Mesenchymal stem cell (in vitro differentiated cells and primary cell): Measurements from ENCODE around the gene LLGL2.

Experiments used
- DNase-seq: peaks from one replicate; pipeline ENCODE4 v3.0.0-alpha.2; 2013
- H2AFZ ChIP-seq: one replicate; pipeline ENCODE4 v1.6.1; 2013; ENCODE audit warnings: low read depth, mild to moderate bottlenecking, control low read depth, inconsistent platforms, low read length, moderate library complexity
- H2AK5ac ChIP-seq: 2 replicates; pipeline ENCODE4 v1.6.1; 2013; ENCODE audit warnings: low read length, moderate library complexity, mild to moderate bottlenecking, inconsistent platforms; ENCODE audit not compliant: severe bottlenecking
- H2BK120ac ChIP-seq: one replicate; pipeline ENCODE4 v1.6.1; 2013; ENCODE audit warnings: low read depth, mild to moderate bottlenecking, inconsistent platforms, low read length, moderate library complexity
- H2BK12ac ChIP-seq, 2 experiments: one replicate each; pipeline ENCODE4 v1.6.1; 2013; ENCODE audit warnings: inconsistent platforms in 2 of 2, low read length in 2 of 2, mild to moderate bottlenecking in 2 of 2, moderate library complexity in 2 of 2, control low read depth in 1 of 2
- H2BK15ac ChIP-seq: one replicate; pipeline ENCODE4 v1.6.1; 2013; ENCODE audit warnings: mild to moderate bottlenecking, low read depth, inconsistent platforms; ENCODE audit not compliant: poor library complexity, severe bottlenecking
- H2BK5ac ChIP-seq: 2 replicates; pipeline ENCODE4 v1.6.1; 2013; ENCODE audit warnings: low read depth, mild to moderate bottlenecking, low read length, control low read depth, inconsistent platforms; ENCODE audit not compliant: poor library complexity, severe bottlenecking
- H3K14ac ChIP-seq, 2 experiments: one replicate each; pipeline ENCODE4 v1.6.1; 2013; ENCODE audit warnings: inconsistent platforms in 2 of 2, low read length in 2 of 2, control low read depth in 1 of 2, mild to moderate bottlenecking in 1 of 2, moderate library complexity in 1 of 2
- H3K18ac ChIP-seq, 2 experiments: one replicate each; pipeline ENCODE4 v1.6.1; 2013; ENCODE audit warnings: inconsistent platforms in 2 of 2, low read length in 2 of 2, control low read depth in 1 of 2, low read depth in 1 of 2, mild to moderate bottlenecking in 1 of 2
- H3K23ac ChIP-seq, 2 experiments: one replicate each; pipeline ENCODE4 v1.6.1; 2013; ENCODE audit warnings: inconsistent platforms in 2 of 2, low read length in 2 of 2, mild to moderate bottlenecking in 2 of 2, moderate library complexity in 2 of 2, control low read depth in 1 of 2
- H3K27ac ChIP-seq: 2 replicates; pipeline ENCODE4 v1.5.1; 2013; ENCODE audit warnings: mild to moderate bottlenecking, moderate library complexity, low read length, control low read depth, inconsistent platforms; ENCODE audit not compliant: poor library complexity, severe bottlenecking
- H3K27me3 ChIP-seq, 2 experiments: 2 replicates each; pipeline versions ENCODE4 v1.6.1 to v1.7.0; 2013; ENCODE audit warnings: low read length in 2 of 2, mild to moderate bottlenecking in 2 of 2, moderate library complexity in 2 of 2, control low read depth in 1 of 2, inconsistent platforms in 1 of 2; ENCODE audit not compliant: control insufficient read depth in 1 of 2, insufficient read depth in 1 of 2
- H3K36me3 ChIP-seq, 2 experiments: 2 replicates each; pipeline versions ENCODE4 v1.6.1 to v1.7.0; 2013; ENCODE audit warnings: low read length in 2 of 2, control low read depth in 1 of 2, inconsistent platforms in 1 of 2, low read depth in 1 of 2, mild to moderate bottlenecking in 1 of 2; ENCODE audit not compliant: insufficient read depth in 2 of 2, control insufficient read depth in 1 of 2
- H3K4ac ChIP-seq, 2 experiments: one replicate each; pipeline ENCODE4 v1.6.1; 2013; ENCODE audit warnings: inconsistent platforms in 2 of 2, low read length in 2 of 2, mild to moderate bottlenecking in 2 of 2, moderate library complexity in 2 of 2, control low read depth in 1 of 2, low read depth in 1 of 2
- H3K4me1 ChIP-seq: 2 replicates; pipeline ENCODE4 v1.6.1; 2013; ENCODE audit warnings: low read depth, low read length, control low read depth; ENCODE audit not compliant: control insufficient read depth, insufficient read depth
- H3K4me2 ChIP-seq: 2 replicates; pipeline ENCODE4 v1.6.1; 2013; ENCODE audit warnings: low read length, mild to moderate bottlenecking, inconsistent platforms; ENCODE audit not compliant: poor library complexity, severe bottlenecking
- H3K4me3 ChIP-seq, 2 experiments: 2 replicates each; pipeline versions ENCODE4 v1.5.1 to v1.7.0; 2013; ENCODE audit warnings: low read length in 2 of 2, mild to moderate bottlenecking in 2 of 2, control low read depth in 1 of 2, low read depth in 1 of 2; ENCODE audit not compliant: insufficient read depth in 1 of 2
- H3K79me1 ChIP-seq: replicated peaks from 2 replicates; pipeline ENCODE4 v1.6.1; 2013; ENCODE audit warnings: mild to moderate bottlenecking, control low read depth, low read length, inconsistent platforms; ENCODE audit not compliant: poor library complexity, severe bottlenecking
- H3K9ac ChIP-seq: 2 replicates; pipeline ENCODE4 v1.7.0; 2013; ENCODE audit warnings: mild to moderate bottlenecking, low read length, moderate library complexity
- H3K9me3 ChIP-seq: 2 replicates; pipeline ENCODE4 v1.7.0; 2013; ENCODE audit warnings: mild to moderate bottlenecking, low read length; ENCODE audit not compliant: control insufficient read depth
- H4K8ac ChIP-seq: one replicate; pipeline ENCODE4 v1.6.1; 2013; ENCODE audit warnings: inconsistent platforms, mild to moderate bottlenecking, low read length, moderate library complexity
- H4K91ac ChIP-seq: one replicate; pipeline ENCODE4 v1.6.1; 2013; ENCODE audit warnings: mild to moderate bottlenecking, low read length, inconsistent platforms
- WGBS: methylation state at CpG from one replicate; pipeline ENCODE4 v1.1.7; 2013; ENCODE audit warnings: mixed read lengths; 5-methylcytosine and 5-hydroxymethylcytosine counted together

LLGL2 gene

DNA sequence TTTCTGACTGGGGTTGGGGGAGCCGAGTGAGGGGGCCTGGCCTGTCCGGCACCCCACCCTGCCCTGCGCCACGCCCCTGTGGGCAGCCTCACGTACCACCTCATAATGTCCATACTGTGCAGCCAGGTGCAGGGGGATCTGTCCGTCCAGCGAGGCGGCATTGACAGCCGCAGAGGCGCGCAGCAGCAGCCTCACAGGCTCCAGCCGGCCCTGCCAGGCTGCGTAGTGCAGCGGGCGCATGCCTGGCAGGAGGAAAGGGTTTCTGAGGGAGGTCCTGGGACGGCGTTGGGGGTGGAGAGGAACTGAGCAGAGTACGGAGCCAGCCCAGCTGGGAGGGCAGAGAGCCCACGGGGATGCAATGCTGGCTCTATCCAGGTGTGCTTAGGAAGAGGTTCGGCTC is 18.6 kb upstream of the LLGL2 start:
- Histone ChIP-seq H3K4me2 (no peak overlapping the region), H2BK120ac (no peak overlapping the region), H3K14ac (no peak overlapping the region), H3K9ac (no peak overlapping the region), H3K4me3 (no peak overlapping the region), H3K79me1 (peaks cover 25% of the 10 kb centered on the region), H3K27me3 (no peaks in the 10 kb centered on the region), H2AFZ (no peak overlapping the region), H3K36me3 (peaks cover 32 to 84% of the 10 kb centered on the region in 2 experiments), H3K4ac (no peak overlapping the region), H2BK12ac (no peak overlapping the region), H3K4me1 (peaks cover 23% of the 10 kb centered on the region), H3K18ac (no peak overlapping the region), H3K27ac (no peak overlapping the region), H2BK5ac (no peak overlapping the region), H4K8ac (no peak overlapping the region), H3K23ac (no peak overlapping the region), H2BK15ac (no peak overlapping the region), H3K9me3 (no peaks in the 10 kb centered on the region), H4K91ac (no peak overlapping the region), H2AK5ac (no peak overlapping the region)
- no peak for DNase-seq
- WGBS, result 97% methylated on average over 19 of the region's 20 CpGs

DNA sequence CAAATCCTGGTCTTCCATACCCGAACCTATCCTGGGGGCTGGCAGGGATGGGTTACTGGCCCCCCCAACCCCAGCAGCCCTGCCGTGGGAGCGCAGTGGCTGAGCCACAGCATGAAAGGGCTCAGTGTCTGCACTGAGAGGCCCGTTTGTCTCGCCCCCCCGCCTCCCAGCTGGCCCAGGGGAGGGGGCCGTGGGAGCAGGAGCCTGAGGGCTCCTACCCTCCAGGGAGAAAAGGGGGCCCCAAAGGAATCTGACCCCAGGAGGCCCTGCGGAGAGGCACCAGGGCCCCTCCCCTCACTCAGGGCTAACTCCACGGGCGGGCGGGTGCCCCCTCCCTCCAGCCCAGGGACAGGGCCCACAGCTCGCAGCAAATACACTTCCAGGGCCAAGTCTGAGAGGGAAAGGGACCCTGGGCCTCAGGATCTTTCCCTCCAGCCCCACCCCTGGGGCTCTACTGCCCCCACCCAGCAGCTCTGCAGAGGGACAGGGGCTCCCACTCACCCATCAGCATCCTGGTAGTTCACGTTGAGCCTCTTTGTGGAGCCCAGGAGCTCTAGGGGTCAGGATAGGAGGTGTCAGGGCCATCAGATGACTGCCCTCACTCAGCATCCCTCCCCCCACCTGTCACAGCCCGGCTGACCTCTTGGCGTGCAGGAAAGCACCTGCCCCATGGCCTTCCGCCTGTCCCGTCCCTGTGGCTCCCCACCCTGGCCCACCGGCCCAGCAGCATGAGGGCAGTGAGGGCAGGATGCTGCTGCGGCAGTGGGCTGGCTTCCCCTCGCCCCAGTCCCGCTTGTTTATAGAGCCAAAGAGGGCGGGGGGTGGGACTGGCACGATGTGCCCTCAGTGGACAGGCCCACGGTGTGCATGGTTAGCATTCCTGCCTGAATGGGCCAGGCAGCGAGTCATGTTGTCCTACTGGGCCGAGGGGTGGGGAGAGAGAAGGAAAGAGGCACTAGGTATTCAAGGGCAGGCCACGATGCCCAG is 17.5 kb upstream of the LLGL2 start:
- Histone ChIP-seq H2BK15ac (no peak overlapping the region), H3K36me3 (peaks cover 32 to 73% of the 10 kb centered on the region in 2 experiments), H3K79me1 (peaks cover 29% of the 10 kb centered on the region), H2BK12ac (no peak overlapping the region), H3K27me3 (no peaks in the 10 kb centered on the region), H2BK5ac (no peak overlapping the region), H4K91ac (no peak overlapping the region), H3K4me2 (no peak overlapping the region), H3K18ac (no peak overlapping the region), H3K23ac (no peak overlapping the region), H2BK120ac (no peak overlapping the region), H3K27ac (no peak overlapping the region), H3K14ac (no peak overlapping the region), H3K4me1 (peaks cover 27% of the 10 kb centered on the region), H3K4ac (no peak overlapping the region), H2AK5ac (no peak overlapping the region), H3K4me3 (no peak overlapping the region), H3K9me3 (no peaks in the 10 kb centered on the region), H2AFZ (no peak overlapping the region), H3K9ac (no peak overlapping the region), H4K8ac (no peak overlapping the region)
- 82% methylated on average over 27 of the region's 27 CpGs for WGBS
- no peak for DNase-seq

DNA sequence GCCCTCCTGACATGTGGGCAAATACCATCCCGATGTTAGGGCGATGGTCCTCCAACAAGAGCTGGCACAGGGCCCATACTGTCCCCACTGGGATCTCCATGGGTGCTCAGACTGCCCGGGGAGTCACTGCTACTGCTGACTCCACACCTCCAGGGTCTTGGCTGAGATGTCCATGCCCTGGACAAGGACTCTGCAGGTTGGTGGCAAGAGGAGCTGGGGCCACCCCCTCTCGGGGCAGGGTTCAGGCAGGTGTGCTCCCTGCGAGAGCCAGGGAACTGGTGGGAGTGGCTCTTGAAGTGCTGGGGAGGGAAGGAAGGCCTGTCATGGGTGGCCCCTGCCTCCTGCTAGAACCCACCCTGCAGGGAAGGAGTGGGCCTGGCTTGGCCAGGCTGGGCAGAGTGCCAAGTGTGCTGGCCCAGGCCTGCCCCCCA is 16.6 kb upstream of the LLGL2 start:
- no peak overlapping the region for H3K9ac ChIP-seq
- H3K4me2 ChIP-seq, result no peak overlapping the region
- H3K4me1 ChIP-seq, result peaks cover 34% of the 10 kb centered on the region
- no peaks in the 10 kb centered on the region for H3K9me3 ChIP-seq
- H3K23ac ChIP-seq, result no peak overlapping the region
- H3K27ac ChIP-seq, result no peak overlapping the region
- no peak overlapping the region for H3K4me3 ChIP-seq
- H2AK5ac ChIP-seq, result no peak overlapping the region
- no peak overlapping the region for H3K14ac ChIP-seq
- no peak for DNase-seq
- no peak overlapping the region for H2BK15ac ChIP-seq
- H3K18ac ChIP-seq, result no peak overlapping the region
- no peak overlapping the region for H2BK120ac ChIP-seq
- 98% methylated on average over 5 of the region's 5 CpGs for WGBS
- H4K91ac ChIP-seq, result no peak overlapping the region
- H2BK12ac ChIP-seq, result no peak overlapping the region
- H2BK5ac ChIP-seq, result no peak overlapping the region
- no peak overlapping the region for H3K4ac ChIP-seq
- H2AFZ ChIP-seq, result no peak overlapping the region
- H3K79me1 ChIP-seq, result peaks cover 34% of the 10 kb centered on the region
- H3K27me3 ChIP-seq, result no peaks in the 10 kb centered on the region
- no peak overlapping the region for H4K8ac ChIP-seq
- peaks cover 31 to 71% of the 10 kb centered on the region in 2 experiments for H3K36me3 ChIP-seq

DNA sequence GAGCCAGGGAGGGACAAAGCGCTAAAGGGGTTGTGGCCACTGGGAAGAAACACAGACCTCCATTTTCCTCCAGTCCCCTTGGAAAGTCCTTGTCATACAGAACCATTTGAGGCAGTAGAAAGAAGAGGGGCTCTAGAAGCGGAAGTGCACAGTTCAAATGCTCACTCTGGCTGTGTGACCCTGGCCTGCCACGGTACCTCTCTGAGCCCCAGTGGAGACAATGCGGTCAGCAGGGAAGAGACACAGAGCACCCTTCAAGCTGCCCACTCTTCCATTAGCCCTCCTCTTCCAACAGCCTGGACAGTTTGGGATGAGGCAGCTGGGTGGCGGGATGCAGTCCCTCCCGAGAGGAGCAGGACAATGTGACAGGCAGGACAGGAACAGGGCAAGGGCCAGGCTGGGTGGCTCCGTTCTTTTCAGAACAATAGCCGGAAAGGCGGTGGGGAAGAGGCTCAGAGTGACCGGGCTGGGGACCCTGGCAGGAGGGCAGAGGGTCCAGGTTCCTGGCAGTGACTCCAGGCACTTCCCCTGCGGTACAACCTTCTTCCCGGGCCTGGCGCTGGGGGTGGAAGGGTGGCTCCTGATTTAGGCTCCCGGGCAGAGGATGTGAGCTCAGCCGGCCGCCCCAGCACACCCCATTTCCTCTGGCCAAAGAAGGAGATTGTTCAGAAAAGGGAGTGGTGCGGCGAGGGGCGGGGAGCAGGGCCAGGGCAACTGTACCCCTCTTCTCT is 15.8 kb upstream of the LLGL2 start:
- Histone ChIP-seq H3K4me1 (peaks cover 38% of the 10 kb centered on the region), H3K18ac (no peak overlapping the region), H4K8ac (no peak overlapping the region), H3K36me3 (peaks cover 27 to 63% of the 10 kb centered on the region in 2 experiments), H3K27ac (no peak overlapping the region), H3K27me3 (no peaks in the 10 kb centered on the region), H2BK5ac (no peak overlapping the region), H3K23ac (no peak overlapping the region), H3K9me3 (no peaks in the 10 kb centered on the region), H3K79me1 (peaks cover 38% of the 10 kb centered on the region), H3K14ac (no peak overlapping the region), H2BK12ac (no peak overlapping the region), H2BK120ac (no peak overlapping the region), H3K4me2 (no peak overlapping the region), H3K4me3 (no peak overlapping the region), H3K4ac (no peak overlapping the region), H4K91ac (no peak overlapping the region), H3K9ac (no peak overlapping the region), H2AK5ac (no peak overlapping the region), H2AFZ (no peak overlapping the region), H2BK15ac (no peak overlapping the region)
- DNase-seq, result no peak
- 94% methylated on average over 15 of the region's 19 CpGs for WGBS
